GM18868 (cell line): ENCODE measurements around the gene CSE1L.
"Not testable (repeated sequence)": the region's sequence is repeated elsewhere in the genome, so short reads cannot be mapped to it uniquely, and the experiment has no call there.

Source experiments
- ATAC-seq: cut with Tn5 transposase; IDR thresholded peaks from one replicate; pipeline ENCODE4 v1.9.1; 2021; ENCODE audit warnings: mild to moderate bottlenecking, moderate library complexity; ENCODE audit not compliant: unreplicated experiment

Gene CSE1L

GRCh38 chr20:49046087-49046900 lies at the start of gene CSE1L:
CSE1L (plus strand) TSS chr20:49046312; CDS start chr20:49058464, 12,152 bp downstream.
- ATAC-seq: peak; percentile 81

GRCh38 chr20:48999890-49000870 lies 45.9 kb upstream of the CSE1L start:
- no peak for ATAC-seq

- ATAC-seq: no peak
Observed at GRCh38 chr20:49001741-49002140, 44.4 kb upstream of the CSE1L start.

- no peak for ATAC-seq
Observed at GRCh38 chr20:49006446-49006980, 39.6 kb upstream of the CSE1L start.

GRCh38 chr20:49009899-49010631 lies 36.0 kb upstream of the CSE1L start:
- ATAC-seq: no peak

- ATAC-seq: no peak
Observed at GRCh38 chr20:49024220-49024619, 21.9 kb upstream of the CSE1L start.

- ATAC-seq: not testable (repeated sequence)
Observed at GRCh38 chr20:49028177-49028576, 17.9 kb upstream of the CSE1L start.

- no peak for ATAC-seq
Observed at GRCh38 chr20:49028684-49029083, 17.4 kb upstream of the CSE1L start.

- ATAC-seq: no peak
Observed at GRCh38 chr20:49029203-49029602, 16.9 kb upstream of the CSE1L start.

- ATAC-seq: no peak
Observed at GRCh38 chr20:49030954-49031619, 15.0 kb upstream of the CSE1L start.

- no peak for ATAC-seq
Observed at GRCh38 chr20:49032455-49032854, 13.7 kb upstream of the CSE1L start.

- no peak for ATAC-seq
Observed at GRCh38 chr20:49034070-49034732, 11.9 kb upstream of the CSE1L start.

- ATAC-seq: no peak
Observed at GRCh38 chr20:49037962-49038387, 8.1 kb upstream of the CSE1L start.

GRCh38 chr20:49039854-49040253 lies 6.3 kb upstream of the CSE1L start:
- no peak for ATAC-seq

- no peak for ATAC-seq
Observed at GRCh38 chr20:49043000-49043399, 3.1 kb upstream of the CSE1L start.

GRCh38 chr20:49045440-49046086 lies 549 bp upstream of the CSE1L start:
- no peak for ATAC-seq

GRCh38 chr20:49052334-49052733 lies 6.2 kb downstream of the CSE1L start:
- ATAC-seq: no peak

GRCh38 chr20:49054056-49054643 lies 8.0 kb downstream of the CSE1L start:
- ATAC-seq: no peak

GRCh38 chr20:49063279-49063678 lies 17.2 kb downstream of the CSE1L start:
- ATAC-seq: no peak
